Epithelial cell of prostate (primary cell): Measurements from ENCODE around the gene CPNE2.
"Not testable (repeated sequence)": the region's sequence is repeated elsewhere in the genome, so short reads cannot be mapped to it uniquely, and the experiment has no call there.

Experiments used
- DNase-seq: peaks from one replicate; pipeline ENCODE4 v3.0.0-alpha.2; 2011; ENCODE audit warnings: low read depth, low spot score
- H3K27ac ChIP-seq: fragments of 450-650 bp; 2 replicates; pipeline ENCODE4 v1.5.1; 2017; ENCODE audit warnings: mild to moderate bottlenecking

Gene CPNE2

GRCh38 chr16:57096192-57096591 lies 3.8 kb downstream of the CPNE2 start:
- H3K27ac ChIP-seq: no peak overlapping the region
- DNase-seq: no peak

- no peak for DNase-seq
- no peak overlapping the region for H3K27ac ChIP-seq
These were observed 4.4 kb downstream of the CPNE2 start for GRCh38 chr16:57096793-57097192.

GRCh38 chr16:57098188-57098841 lies 5.9 kb downstream of the CPNE2 start:
- DNase-seq: no peak
- H3K27ac ChIP-seq: no peak overlapping the region

DNA sequence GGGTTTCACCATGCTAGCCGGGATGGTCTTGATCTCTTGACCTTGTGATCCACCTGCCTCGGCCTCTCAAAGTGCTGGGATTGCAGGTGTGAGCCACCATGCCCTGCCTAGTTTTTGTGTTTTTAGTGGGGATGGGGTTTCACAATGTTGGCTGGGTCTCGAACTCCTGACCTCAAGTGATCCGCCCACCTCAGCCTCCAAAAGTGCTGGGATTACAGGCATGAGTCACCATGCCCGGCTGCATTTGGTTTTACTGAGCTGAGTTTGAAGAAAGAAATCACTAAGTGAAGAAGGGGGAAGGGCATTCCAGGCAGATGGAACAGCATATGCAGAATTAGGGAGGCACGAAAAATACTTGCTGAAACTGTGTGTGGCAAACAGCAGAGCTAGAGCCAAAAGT lies 7.6 kb downstream of the CPNE2 start:
- H3K27ac ChIP-seq, DNase-seq: not testable (repeated sequence)

- no peak overlapping the region for H3K27ac ChIP-seq
- DNase-seq: no peak
These were observed 8.1 kb downstream of the CPNE2 start for GRCh38 chr16:57100445-57100844.

DNA sequence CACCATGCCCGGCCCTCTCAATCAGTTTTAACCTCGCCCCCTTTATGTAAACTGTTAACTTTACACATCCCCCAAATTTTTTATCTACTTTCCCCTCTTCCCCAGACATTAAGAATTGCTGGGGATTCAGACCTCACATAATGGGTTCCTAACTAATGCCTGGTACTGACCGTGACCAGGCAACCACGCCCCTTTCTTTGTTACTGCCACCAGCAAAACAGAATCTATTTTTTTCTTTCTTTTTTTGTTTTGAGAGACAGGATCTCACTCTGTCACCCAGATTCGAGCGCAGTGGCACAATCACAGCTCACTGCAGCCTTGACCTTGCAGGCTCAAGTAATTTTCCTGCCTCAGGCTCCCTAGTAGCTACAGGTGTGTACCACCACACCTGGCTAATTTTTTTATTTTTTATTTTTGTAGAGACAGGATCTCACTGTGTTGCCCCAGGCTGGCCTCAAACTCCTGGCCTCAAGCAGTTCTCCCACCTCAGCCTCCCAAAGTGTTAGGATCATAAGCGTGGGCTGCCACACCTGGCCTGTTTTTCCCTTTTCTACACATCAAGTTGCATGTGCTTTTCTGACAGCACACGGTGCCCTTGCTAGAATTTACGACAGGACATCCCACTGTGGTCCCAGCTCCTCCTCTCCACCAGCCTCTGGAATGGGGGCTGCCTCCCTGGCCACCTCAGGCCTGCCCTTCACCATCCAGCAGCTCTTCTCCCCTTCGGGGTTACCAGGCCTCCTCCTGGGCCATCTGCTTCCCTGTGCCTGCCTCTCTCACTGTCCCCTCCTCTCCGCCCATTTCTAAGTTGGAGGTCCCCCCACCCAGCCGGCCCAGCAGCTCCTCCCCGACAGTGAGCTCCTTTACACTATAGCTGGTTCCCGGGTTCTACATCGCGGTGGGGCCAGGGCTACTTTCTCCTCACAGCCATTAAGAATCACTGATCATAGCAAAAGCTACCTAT lies 10.8 kb downstream of the CPNE2 start:
- H3K27ac ChIP-seq: no peak overlapping the region
- no peak for DNase-seq

GRCh38 chr16:57104706-57105105 lies 12.3 kb downstream of the CPNE2 start:
- no peak overlapping the region for H3K27ac ChIP-seq
- no peak for DNase-seq

DNA sequence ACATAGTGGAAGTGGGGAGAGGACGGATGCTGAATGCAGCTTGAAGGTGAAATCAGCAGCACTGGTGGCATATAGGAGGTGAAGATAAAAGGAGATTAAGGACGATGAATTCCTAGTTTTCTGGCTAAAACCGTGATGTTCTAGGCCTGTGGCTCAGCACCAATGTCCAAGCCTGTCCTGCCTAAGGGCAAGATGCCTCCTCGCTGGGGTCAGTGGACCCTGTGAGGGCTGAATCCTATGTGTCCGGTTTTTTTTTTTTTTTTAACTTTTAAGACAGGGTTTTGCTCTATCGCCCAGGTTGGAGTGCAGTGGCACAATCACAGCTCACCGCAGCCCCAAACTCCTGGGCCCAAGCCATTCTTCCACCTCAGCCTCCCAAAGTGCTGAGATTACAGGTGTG lies 12.8 kb downstream of the CPNE2 start:
- no peak for DNase-seq
- H3K27ac ChIP-seq: no peak overlapping the region

- DNase-seq: no peak
- H3K27ac ChIP-seq: no peak overlapping the region
These were observed 14.4 kb downstream of the CPNE2 start for GRCh38 chr16:57106767-57107166.

GRCh38 chr16:57107321-57107922 lies 15.0 kb downstream of the CPNE2 start:
- DNase-seq: no peak
- H3K27ac ChIP-seq: no peak overlapping the region

DNA sequence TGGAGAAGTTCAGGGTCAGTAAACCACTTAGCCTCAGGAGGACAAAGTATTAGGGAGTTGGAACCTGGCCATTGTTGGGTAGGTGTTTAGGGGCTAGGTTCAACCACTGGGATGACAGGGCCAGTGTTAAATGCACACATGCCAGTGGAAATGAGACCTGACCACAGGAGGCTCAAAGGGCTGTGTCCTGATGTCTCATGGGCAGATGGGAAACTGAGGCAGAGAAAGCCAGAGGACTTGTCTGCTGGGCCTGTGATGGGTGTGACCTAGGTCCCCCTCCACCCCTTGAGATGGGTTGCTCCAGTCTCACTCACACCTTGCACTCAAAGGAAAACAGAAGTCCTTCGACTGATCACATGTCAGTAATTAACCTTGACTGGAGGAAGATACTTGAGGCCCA lies 16.0 kb downstream of the CPNE2 start:
- no peak overlapping the region for H3K27ac ChIP-seq
- DNase-seq: no peak

DNA sequence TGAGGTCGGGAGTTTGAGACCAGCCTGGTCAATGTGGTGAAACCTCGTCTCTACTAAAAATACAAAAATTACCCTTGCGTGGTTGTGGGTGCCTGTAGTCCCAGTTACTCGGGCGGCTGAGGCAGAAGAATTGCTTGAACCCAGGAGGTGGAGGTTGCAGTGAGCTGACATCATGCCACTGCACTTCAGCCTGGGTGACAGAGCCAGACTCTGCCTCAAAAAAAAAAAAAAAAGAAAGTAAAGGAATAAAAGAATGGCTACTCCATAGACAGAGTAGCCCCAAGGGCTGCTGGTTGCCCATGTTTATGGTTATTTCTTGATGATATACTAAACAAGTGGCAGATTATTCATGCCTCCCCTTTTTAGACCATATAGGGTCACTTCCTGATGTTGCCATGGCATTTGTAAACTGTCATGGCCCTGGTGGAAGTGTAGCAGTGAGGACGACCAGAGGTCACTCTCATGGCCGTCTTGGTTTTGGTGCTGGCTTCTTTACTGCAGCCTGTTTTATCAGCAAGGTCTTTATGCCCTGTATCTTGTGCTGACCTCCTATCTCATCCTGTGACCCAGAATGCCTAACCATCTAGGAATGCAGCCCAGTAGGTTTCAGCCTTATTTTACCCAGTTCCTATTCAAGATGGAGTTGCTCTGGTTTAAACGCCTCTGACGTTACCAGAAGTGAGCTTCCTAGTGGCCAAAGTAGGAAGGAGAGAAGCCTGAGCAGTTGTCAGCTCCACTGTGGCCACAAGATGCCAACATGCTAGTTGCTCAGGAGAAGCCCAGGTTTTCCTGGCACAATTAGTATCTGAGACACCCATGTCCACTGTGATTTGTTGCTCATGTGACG lies 17.1 kb downstream of the CPNE2 start:
- not testable (repeated sequence) for H3K27ac ChIP-seq

DNA sequence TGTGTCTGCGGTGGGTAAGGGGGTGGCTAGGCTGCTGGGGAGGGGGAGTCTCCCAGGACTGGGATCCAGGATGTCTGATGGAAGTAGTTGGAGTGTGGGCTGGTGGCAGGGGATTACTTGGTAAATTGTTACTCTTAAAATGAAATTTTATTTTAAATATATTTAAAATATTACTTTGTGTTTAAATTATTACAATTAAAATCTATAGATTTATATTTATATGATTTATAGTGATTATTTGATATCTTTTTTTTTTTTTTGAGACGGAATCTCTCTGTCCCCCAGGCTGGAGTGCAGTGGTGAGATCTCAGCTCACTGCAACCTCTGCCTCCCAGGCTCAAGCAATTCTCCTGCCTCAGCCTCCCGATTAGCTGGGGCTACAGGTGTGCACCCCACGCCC lies 18.6 kb downstream of the CPNE2 start:
- no peak for DNase-seq
- H3K27ac ChIP-seq: no peak overlapping the region

More for the DNA sequence above, 17.1 kb downstream of the CPNE2 start:
- not testable (repeated sequence) for DNase-seq

GRCh38 chr16:57111420-57111819 lies 19.0 kb downstream of the CPNE2 start:
- H3K27ac ChIP-seq: no peak overlapping the region
- DNase-seq: no peak

DNA sequence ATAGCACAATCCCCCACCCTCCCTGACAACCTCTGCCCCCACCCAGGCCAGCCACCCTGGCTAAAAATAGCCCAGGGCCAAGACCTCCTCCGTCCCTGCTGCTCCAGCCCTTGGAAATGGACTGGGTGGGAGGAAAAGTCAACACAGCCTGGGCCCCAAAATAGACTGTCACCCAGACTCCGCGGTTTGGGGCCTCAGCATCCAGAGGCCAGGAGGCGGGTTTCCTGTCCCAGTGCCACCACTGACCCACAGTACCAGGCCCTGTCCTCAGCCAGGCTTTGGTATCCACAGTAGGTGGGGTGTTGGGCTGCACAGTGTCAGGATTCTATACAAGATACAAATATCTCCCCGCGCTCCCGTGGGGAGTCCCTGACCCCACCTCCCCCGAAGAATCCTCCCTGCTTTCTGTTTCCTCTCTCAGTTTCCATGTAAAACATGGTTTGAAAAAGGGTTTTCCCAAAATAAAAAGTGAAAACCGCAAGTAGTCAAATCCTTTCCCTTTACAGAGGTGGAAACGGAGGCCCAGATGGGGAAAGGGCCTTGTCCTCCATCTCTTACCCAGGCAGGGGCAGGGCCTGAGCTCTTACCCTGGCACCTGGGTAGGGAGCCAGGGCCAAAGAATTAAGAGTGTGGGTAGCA lies 20.1 kb downstream of the CPNE2 start:
- no peak overlapping the region for H3K27ac ChIP-seq

DNA sequence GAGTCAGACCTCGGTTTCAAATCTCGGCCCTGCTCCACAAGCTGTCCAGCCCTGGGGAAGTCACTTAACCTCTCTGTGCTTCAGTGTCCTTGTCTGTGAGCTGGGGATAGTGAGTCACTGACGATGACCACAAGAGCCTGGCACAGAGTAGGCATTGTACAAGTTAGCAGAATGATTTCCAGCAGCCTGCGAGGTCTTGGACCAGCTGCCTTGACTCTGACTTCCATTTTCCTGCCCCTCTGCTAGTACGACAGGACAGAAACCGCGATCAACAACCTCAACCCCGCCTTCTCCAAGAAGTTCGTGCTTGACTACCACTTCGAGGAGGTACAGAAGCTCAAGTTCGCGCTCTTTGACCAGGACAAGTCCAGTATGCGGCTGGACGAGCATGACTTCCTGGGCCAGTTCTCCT lies 20.7 kb downstream of the CPNE2 start:
- H3K27ac ChIP-seq: no peak overlapping the region
- no peak for DNase-seq

More for the DNA sequence above, 20.1 kb downstream of the CPNE2 start:
- DNase-seq: no peak

- no peak overlapping the region for H3K27ac ChIP-seq
- no peak for DNase-seq
These were observed 21.3 kb downstream of the CPNE2 start for GRCh38 chr16:57113664-57114063.

DNA sequence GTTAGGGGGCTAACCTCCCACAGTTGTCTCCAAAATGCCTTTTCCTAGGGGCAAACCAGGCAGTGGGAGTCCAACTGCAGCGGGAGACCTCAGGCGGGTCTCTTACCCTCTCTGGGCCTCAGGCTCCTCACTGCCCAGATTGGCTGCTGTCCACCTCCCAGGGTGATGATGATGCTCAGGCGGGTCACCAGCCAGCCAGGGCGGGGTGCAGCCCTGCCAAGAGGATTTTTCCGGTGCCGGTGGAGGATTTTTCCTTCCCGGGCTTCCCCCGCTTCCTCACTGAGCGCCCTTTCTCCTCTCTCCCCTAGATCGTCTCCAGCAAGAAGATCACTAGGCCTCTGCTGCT lies 22.8 kb downstream of the CPNE2 start:
- H3K27ac ChIP-seq: no peak overlapping the region
- DNase-seq: no peak

GRCh38 chr16:57115514-57116182 lies 23.3 kb downstream of the CPNE2 start:
- H3K27ac ChIP-seq: no peak overlapping the region
- DNase-seq: no peak
